SK-N-SH (cell line): Measurements from ENCODE around the gene NAXD. TPM values are rescaled to one million over a fixed set of nuclear protein-coding genes. Genes with fewer than 3 reads are reported as not detected.
"Not testable (repeated sequence)": the region's sequence is repeated elsewhere in the genome, so short reads cannot be mapped to it uniquely, and the experiment has no call there.

Source experiments
- CTCF ChIA-PET: fragments of 300-600, 350-600 bp; formaldehyde crosslinking; extraction: SDS; loops from one replicate; lab custom pipeline; 2021; lab: Yijun Ruan, JAX
- POLR2A ChIA-PET: fragments of 350-600 bp; sonication (Branson Sonifier 250); formaldehyde crosslinking; extraction: SDS; loops from one replicate; lab custom pipeline; 2020; ENCODE audit warnings: antibody characterized with exemption, inconsistent platforms; lab: Yijun Ruan, JAX
- DNase-seq: peaks from one replicate; pipeline ENCODE4 v3.0.0; 2012
- H2AFZ ChIP-seq: fragments of 200-600 bp; sonication (generic); 2 replicates; pipeline ENCODE4 v1.8.1; 2016; ENCODE audit warnings: antibody characterized with exemption, mild to moderate bottlenecking, low read depth
- H3F3A ChIP-seq: fragments of 200-600 bp; sonication (generic); replicated peaks from 2 replicates; pipeline ENCODE3; 2016; ENCODE audit warnings: antibody characterized with exemption, mild to moderate bottlenecking; ENCODE audit not compliant: insufficient read depth
- H3K27ac ChIP-seq, 2 experiments: fragments of 200-500 bp in 1 of 2; fragments of 200-600 bp in 1 of 2; sonication (Bioruptor generic) in 1 of 2; sonication (generic), shearing (Covaris generic) in 1 of 2; 2 replicates each; pipeline versions ENCODE4 v1.5.1 to v1.6.1; 2014 to 2016; ENCODE audit warnings: low read depth in 2 of 2, inconsistent platforms in 1 of 2, low read length in 1 of 2, mild to moderate bottlenecking in 1 of 2, mixed read lengths in 1 of 2
- H3K27me3 ChIP-seq: fragments of 200-600 bp; sonication (generic), shearing (Covaris generic); 2 replicates; pipeline ENCODE4 v1.6.1; 2016; ENCODE audit warnings: mixed run types; ENCODE audit not compliant: insufficient read depth
- H3K36me3 ChIP-seq, 2 experiments: fragments of 200-500 bp in 1 of 2; fragments of 200-600 bp in 1 of 2; sonication (Bioruptor generic) in 1 of 2; sonication (generic) in 1 of 2; replicated peaks in 1 of 2; 2 replicates each; pipeline versions ENCODE3 to v1.5.1; 2014 to 2016; ENCODE audit warnings: low read length in 1 of 2, mild to moderate bottlenecking in 1 of 2; ENCODE audit not compliant: insufficient read depth in 2 of 2, control insufficient read depth in 1 of 2
- H3K4me1 ChIP-seq, 2 experiments: fragments of 200-500 bp in 1 of 2; fragments of 200-600 bp in 1 of 2; sonication (Bioruptor generic) in 1 of 2; sonication (generic), shearing (Covaris generic) in 1 of 2; 2 replicates each; pipeline versions ENCODE4 v1.5.1 to v1.6.1; 2014 to 2016; ENCODE audit warnings: low read depth in 1 of 2, low read length in 1 of 2, mixed run types in 1 of 2; ENCODE audit not compliant: insufficient read depth in 2 of 2, control insufficient read depth in 1 of 2
- H3K4me2 ChIP-seq: fragments of 200-600 bp; sonication (generic), shearing (Covaris generic); 2 replicates; pipeline ENCODE4 v1.6.1; 2017; ENCODE audit warnings: mixed run types
- H3K4me3 ChIP-seq, 2 experiments: fragments of 200-500 bp in 1 of 2; fragments of 200-600 bp in 1 of 2; sonication (Bioruptor generic) in 1 of 2; sonication (generic), shearing (Covaris generic) in 1 of 2; 2 replicates each; pipeline versions ENCODE4 v1.5.1 to v1.8.1; 2014 to 2016; ENCODE audit warnings: low read depth in 2 of 2, inconsistent platforms in 1 of 2, low read length in 1 of 2, mild to moderate bottlenecking in 1 of 2, mixed read lengths in 1 of 2, moderate library complexity in 1 of 2
- H3K79me2 ChIP-seq: fragments of 200-600 bp; sonication (generic); 2 replicates; pipeline ENCODE4 v1.8.1; 2017; ENCODE audit warnings: mild to moderate bottlenecking; ENCODE audit not compliant: insufficient read depth
- H3K9ac ChIP-seq: fragments of 200-600 bp; sonication (generic); 2 replicates; pipeline ENCODE4 v1.6.1; 2017; ENCODE audit warnings: mixed run types
- H3K9me2 ChIP-seq: fragments of 200-600 bp; sonication (generic); 2 replicates; pipeline ENCODE4 v1.6.1; 2017; ENCODE audit warnings: mixed run types
- H3K9me3 ChIP-seq: fragments of 200-600 bp; sonication (generic); 2 replicates; pipeline ENCODE4 v1.6.1; 2017; ENCODE audit warnings: mixed run types, mild to moderate bottlenecking, moderate library complexity
- H4K20me1 ChIP-seq: fragments of 200-600 bp; sonication (generic); 2 replicates; pipeline ENCODE4 v1.6.1; 2017; ENCODE audit warnings: mild to moderate bottlenecking, mixed run types; ENCODE audit not compliant: insufficient read depth
- ELF1 ChIP-seq: IDR thresholded peaks from 2 replicates; pipeline ENCODE4 v1.4.0; 2012
- FOSL2 ChIP-seq: IDR thresholded peaks from 2 replicates; pipeline ENCODE4 v1.4.0; 2012; ENCODE audit warnings: low read depth, mild to moderate bottlenecking, moderate library complexity, borderline replicate concordance
- FOXJ3 ChIP-seq: sonication (generic); formaldehyde crosslinking; IDR thresholded peaks from 2 replicates; pipeline ENCODE4 v1.5.1; 2020; ENCODE audit warnings: mild to moderate bottlenecking, missing genetic modification reagents
- WGBS: methylation state at CpG from one replicate; pipeline ENCODE4 v1.1.6; 2017; ENCODE audit warnings: low lambda C conversion rate; 5-methylcytosine and 5-hydroxymethylcytosine counted together
- polyA plus RNA-seq, 3 experiments: library from polyadenylated mRNA; depleted of rRNA; stranded (reverse); fragments of >200 nt; gene quantifications; 2 replicates each; pipeline ENCODE4 v1.2.3, GENCODE V29; 2012
- TF ChIP-seq, protein P1 (sequence below): fragments of 150-350 bp; IDR thresholded peaks from 2 replicates; pipeline ENCODE4 v1.6.1; 2016; ENCODE audit warnings: mild to moderate bottlenecking, low read depth, low read length
- TF ChIP-seq, protein P2 (sequence below): IDR thresholded peaks from 2 replicates; pipeline ENCODE4 v1.6.1; 2012; ENCODE audit warnings: mild to moderate bottlenecking, low read depth, low read length, moderate library complexity
- TF ChIP-seq, protein P3 (sequence below): IDR thresholded peaks from 2 replicates; pipeline ENCODE4 v1.4.0; 2012; ENCODE audit warnings: low read depth, borderline replicate concordance

NAXD gene
- polyA plus RNA-seq, 1 of the 3 experiments (the other 2 are of a cell fraction): 32.4 TPM

DNA sequence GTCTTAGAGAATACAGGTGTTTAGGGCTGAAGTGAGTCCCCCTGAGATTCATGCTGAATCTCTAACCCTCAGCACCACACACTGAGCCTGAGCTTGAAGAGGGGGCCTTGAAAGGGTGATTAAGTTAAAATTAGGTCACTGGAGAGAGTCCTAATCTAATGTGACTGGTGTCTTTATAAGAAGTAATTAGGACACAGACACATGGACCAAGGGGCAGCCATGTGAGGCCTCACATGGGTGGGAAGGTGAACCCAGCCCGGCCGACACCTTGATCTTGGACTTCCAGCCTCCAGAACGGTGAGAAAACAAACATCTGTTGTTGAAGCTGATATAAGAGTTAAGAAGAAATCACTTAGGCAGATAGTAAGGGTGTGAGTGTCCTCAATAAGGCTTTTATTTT, 46.7 kb upstream of the NAXD start:
- 92% methylated on average over 3 of the region's 3 CpGs for WGBS
- H3K9me2 ChIP-seq: no peaks in the 10 kb centered on the region
- H3K79me2 ChIP-seq: no peaks in the 10 kb centered on the region
- no peak overlapping the region for H3K4me3 ChIP-seq
- H2AFZ ChIP-seq: no peak overlapping the region
- DNase-seq: no peak
- H3K9ac ChIP-seq: no peak overlapping the region
- H3K36me3 ChIP-seq: no peaks in the 10 kb centered on the region
- H3K9me3 ChIP-seq: no peaks in the 10 kb centered on the region
- no peaks in the 10 kb centered on the region for H4K20me1 ChIP-seq
- POLR2A ChIA-PET: no interaction called here
- no peak overlapping the region for H3K4me2 ChIP-seq
- H3K27ac ChIP-seq: no peak overlapping the region
- H3F3A ChIP-seq: no peaks in the 10 kb centered on the region
- H3K4me1 ChIP-seq: peaks cover 0 to 4% of the 10 kb centered on the region in 2 experiments; a peak in 1 of 4 replicates
- TF ChIP-seq ELF1: no peak
- TF ChIP-seq, protein P1, sequence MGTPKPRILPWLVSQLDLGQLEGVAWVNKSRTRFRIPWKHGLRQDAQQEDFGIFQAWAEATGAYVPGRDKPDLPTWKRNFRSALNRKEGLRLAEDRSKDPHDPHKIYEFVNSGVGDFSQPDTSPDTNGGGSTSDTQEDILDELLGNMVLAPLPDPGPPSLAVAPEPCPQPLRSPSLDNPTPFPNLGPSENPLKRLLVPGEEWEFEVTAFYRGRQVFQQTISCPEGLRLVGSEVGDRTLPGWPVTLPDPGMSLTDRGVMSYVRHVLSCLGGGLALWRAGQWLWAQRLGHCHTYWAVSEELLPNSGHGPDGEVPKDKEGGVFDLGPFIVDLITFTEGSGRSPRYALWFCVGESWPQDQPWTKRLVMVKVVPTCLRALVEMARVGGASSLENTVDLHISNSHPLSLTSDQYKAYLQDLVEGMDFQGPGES: no peak
- no peak for TF ChIP-seq FOSL2
- no peak for TF ChIP-seq FOXJ3
- TF ChIP-seq, protein P2, sequence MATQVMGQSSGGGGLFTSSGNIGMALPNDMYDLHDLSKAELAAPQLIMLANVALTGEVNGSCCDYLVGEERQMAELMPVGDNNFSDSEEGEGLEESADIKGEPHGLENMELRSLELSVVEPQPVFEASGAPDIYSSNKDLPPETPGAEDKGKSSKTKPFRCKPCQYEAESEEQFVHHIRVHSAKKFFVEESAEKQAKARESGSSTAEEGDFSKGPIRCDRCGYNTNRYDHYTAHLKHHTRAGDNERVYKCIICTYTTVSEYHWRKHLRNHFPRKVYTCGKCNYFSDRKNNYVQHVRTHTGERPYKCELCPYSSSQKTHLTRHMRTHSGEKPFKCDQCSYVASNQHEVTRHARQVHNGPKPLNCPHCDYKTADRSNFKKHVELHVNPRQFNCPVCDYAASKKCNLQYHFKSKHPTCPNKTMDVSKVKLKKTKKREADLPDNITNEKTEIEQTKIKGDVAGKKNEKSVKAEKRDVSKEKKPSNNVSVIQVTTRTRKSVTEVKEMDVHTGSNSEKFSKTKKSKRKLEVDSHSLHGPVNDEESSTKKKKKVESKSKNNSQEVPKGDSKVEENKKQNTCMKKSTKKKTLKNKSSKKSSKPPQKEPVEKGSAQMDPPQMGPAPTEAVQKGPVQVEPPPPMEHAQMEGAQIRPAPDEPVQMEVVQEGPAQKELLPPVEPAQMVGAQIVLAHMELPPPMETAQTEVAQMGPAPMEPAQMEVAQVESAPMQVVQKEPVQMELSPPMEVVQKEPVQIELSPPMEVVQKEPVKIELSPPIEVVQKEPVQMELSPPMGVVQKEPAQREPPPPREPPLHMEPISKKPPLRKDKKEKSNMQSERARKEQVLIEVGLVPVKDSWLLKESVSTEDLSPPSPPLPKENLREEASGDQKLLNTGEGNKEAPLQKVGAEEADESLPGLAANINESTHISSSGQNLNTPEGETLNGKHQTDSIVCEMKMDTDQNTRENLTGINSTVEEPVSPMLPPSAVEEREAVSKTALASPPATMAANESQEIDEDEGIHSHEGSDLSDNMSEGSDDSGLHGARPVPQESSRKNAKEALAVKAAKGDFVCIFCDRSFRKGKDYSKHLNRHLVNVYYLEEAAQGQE: no peak
- TF ChIP-seq, protein P3, sequence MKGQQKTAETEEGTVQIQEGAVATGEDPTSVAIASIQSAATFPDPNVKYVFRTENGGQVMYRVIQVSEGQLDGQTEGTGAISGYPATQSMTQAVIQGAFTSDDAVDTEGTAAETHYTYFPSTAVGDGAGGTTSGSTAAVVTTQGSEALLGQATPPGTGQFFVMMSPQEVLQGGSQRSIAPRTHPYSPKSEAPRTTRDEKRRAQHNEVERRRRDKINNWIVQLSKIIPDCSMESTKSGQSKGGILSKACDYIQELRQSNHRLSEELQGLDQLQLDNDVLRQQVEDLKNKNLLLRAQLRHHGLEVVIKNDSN: no peak
- no peaks in the 10 kb centered on the region; the same call in 1 of the 2 replicates for H3K27me3 ChIP-seq
- CTCF ChIA-PET: no interaction called here

DNA sequence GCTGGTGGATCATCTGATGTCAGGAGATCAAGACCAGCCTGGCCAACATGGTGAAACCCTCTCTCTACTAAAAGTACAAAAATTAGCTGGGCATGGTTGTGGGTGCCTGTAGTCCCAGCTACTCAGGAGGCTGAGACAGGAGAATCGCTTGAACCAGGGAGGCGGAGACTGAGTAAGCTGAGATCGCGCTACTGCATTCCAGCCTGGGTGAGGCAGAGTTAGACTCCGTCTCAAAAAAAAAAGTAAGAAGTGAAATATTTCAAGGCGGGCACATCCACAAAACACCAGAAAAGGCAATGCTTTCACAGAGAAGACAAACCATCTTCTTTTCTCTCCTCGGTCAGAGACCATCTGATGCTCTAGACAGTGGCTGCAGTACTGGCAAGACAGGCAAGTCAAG, 45.4 kb upstream of the NAXD start:
- H2AFZ ChIP-seq, H3K9ac ChIP-seq, H3K27ac ChIP-seq, H3K4me2 ChIP-seq, H3K9me3 ChIP-seq, H3K4me1 ChIP-seq, H3K4me3 ChIP-seq, POLR2A ChIA-PET, H3F3A ChIP-seq, DNase-seq, H3K9me2 ChIP-seq, H3K36me3 ChIP-seq, H3K79me2 ChIP-seq, H4K20me1 ChIP-seq: not testable (repeated sequence)
- CTCF ChIA-PET: interaction anchor here (1.0 kb wide), 1 partner anchor 8 kb away, joined by 3 read pairs; the partner anchor contains the start of gene RAB20
- peaks cover 12% of the 10 kb centered on the region; the same call in 1 of the 2 replicates for H3K27me3 ChIP-seq
- 83% methylated on average over 7 of the region's 7 CpGs for WGBS
